ENCODE measurements around the gene MPL. TPM values are rescaled to one million over a fixed set of nuclear protein-coding genes. Genes with fewer than 3 reads are reported as not detected.

Gene MPL
- total RNA-seq, 1 experiment from 2014 or later, result not detected

GRCh38 chr1:43339584-43340232, 2.1 kb downstream of the MPL start (continued):
- TF ChIP-seq CTCF (IDR thresholded peaks at IDR 0.05 in 2 of 3, conservative IDR thresholded peaks at IDR 0.05 in 1 of 3; ENCODE audit: borderline replicate concordance in 1 of 3, insufficient read depth in 1 of 3, low read depth in 2 of 3, low read length in 2 of 3) (no peak), JUND (IDR thresholded peaks at IDR 0.05) (no peak), RAD21 (IDR thresholded peaks at IDR 0.05; ENCODE audit: low read depth) (no peak), SRF (IDR thresholded peaks at IDR 0.05; ENCODE audit: low read depth) (no peak), EZH2phosphoT487 (IDR thresholded peaks at IDR 0.05; ENCODE audit: borderline replicate concordance) (no peak), FOSL1 (IDR thresholded peaks at IDR 0.05; ENCODE audit: low read depth) (no peak), CBX3 (IDR thresholded peaks at IDR 0.05; ENCODE audit: low read depth) (no peak)

- Histone ChIP-seq H3K4me2 (ENCODE audit: low read length) (no peak overlapping the region), H3K27me3 (ENCODE audit: insufficient read depth, low read length) (no peaks in the 10 kb centered on the region), H3K27ac (ENCODE audit: low read depth, low read length) (no peak overlapping the region), H3K9me2 (ENCODE audit: insufficient read depth) (no peaks in the 10 kb centered on the region), H3K4me1 (ENCODE audit: control insufficient read depth in 1 of 2, insufficient read depth in 2 of 2, low read length in 2 of 2) (peaks cover 19 to 25% of the 10 kb centered on the region in 2 experiments), H3K9ac (ENCODE audit: low read length) (no peak overlapping the region), H3K4me3 (replicated peaks in 1 of 2; ENCODE audit: low read depth in 1 of 2, low read length in 2 of 2) (no peak overlapping the region), H3K9me3 (ENCODE audit: control insufficient read depth in 1 of 2, insufficient read depth in 1 of 2, low read depth in 1 of 2, low read length in 2 of 2) (no peaks in the 10 kb centered on the region), H2AFZ (ENCODE audit: low read depth, low read length, poor library complexity, severe bottlenecking) (no peak overlapping the region), H3K79me2 (ENCODE audit: insufficient read depth, low read length) (no peaks in the 10 kb centered on the region), H4K20me1 (ENCODE audit: insufficient read depth) (no peaks in the 10 kb centered on the region), H3K36me3 (ENCODE audit: control insufficient read depth in 1 of 2, insufficient read depth in 2 of 2, low read length in 2 of 2) (no peaks in the 10 kb centered on the region)
- intact Hi-C loops (cut with micrococcal nuclease), result no loop called here
- TF ChIP-seq POLR2AphosphoS5 (IDR thresholded peaks at IDR 0.05; ENCODE audit: low read depth, low read length) (no peak), MAX (IDR thresholded peaks at IDR 0.05) (no peak), EZH2phosphoT487 (IDR thresholded peaks at IDR 0.05; ENCODE audit: borderline replicate concordance) (no peak), SP1 (IDR thresholded peaks at IDR 0.05; ENCODE audit: low read depth) (no peak), JUND (IDR thresholded peaks at IDR 0.05) (no peak), SRF (IDR thresholded peaks at IDR 0.05; ENCODE audit: low read depth) (no peak), TCF7L2 (IDR thresholded peaks at IDR 0.05; ENCODE audit: borderline replicate concordance, extremely low read depth, insufficient read depth, insufficient read length) (no peak), FOSL1 (IDR thresholded peaks at IDR 0.05; ENCODE audit: low read depth) (no peak), CEBPB (IDR thresholded peaks at IDR 0.05; ENCODE audit: low read depth) (no peak)
- BruUV-seq (replicated peaks), result no TSS peak
- RAD21 ChIA-PET (ENCODE audit: low non-redundant PET in 1 of 2, low total read pairs in 2 of 2, uncharacterized antibody in 2 of 2, unreplicated experiment in 2 of 2), result no interaction called here
- POLR2A ChIA-PET, result no interaction called here
- DNase-seq (ENCODE audit: low read depth, low spot score) (no peak), ATAC-seq (no peak)
- CTCF ChIA-PET, result no interaction called here
Observed at GRCh38 chr1:43340559-43340958, 2.9 kb downstream of the MPL start.
